ENCODE results near the gene RBL1. TPM values are rescaled to one million over a fixed set of nuclear protein-coding genes. Genes with fewer than 3 reads are reported as not detected.

The RBL1 gene
- 8.2 to 11.0 TPM (median 9.4 TPM) in 5 replicates for total RNA-seq (2022; extraction: Qiagen RNA extraction; ENCODE audit: low read depth)

GRCh38 chr20:37095599-37096414 is at the start of gene RBL1:
TSS of gene RBL1 (minus strand) at chr20:37095997. CDS start at chr20:37095928, 69 bp downstream.

GRCh38 chr20:36951198-36951978 is 144.4 kb downstream of the RBL1 start, which contains the start of gene SAMHD1:
TSS of gene SAMHD1 (minus strand) at chr20:36951708. CDS start at chr20:36951643, 65 bp downstream.

Other genes starting within 250 kb of the RBL1 start
- gene TLDC2, start 219.9 kb downstream of the RBL1 start, total RNA-seq (2022; extraction: Qiagen RNA extraction; ENCODE audit: low read depth) = not detected in 5 replicates
- gene SAMHD1, start 144.3 kb downstream of the RBL1 start, total RNA-seq (2022; extraction: Qiagen RNA extraction; ENCODE audit: low read depth) = 7.0 to 9.4 TPM (median 7.5 TPM) in 5 replicates
- 254 to 268 TPM (median 260 TPM) in 5 replicates for gene RPN2, start 83.3 kb upstream of the RBL1 start, total RNA-seq (2022; extraction: Qiagen RNA extraction; ENCODE audit: low read depth)
- 0.45 to 1.7 TPM (median 1.0 TPM) in 5 replicates for gene MROH8, start 83.6 kb upstream of the RBL1 start, total RNA-seq (2022; extraction: Qiagen RNA extraction; ENCODE audit: low read depth)
- not detected in 5 replicates for gene GHRH, start 165.8 kb upstream of the RBL1 start, total RNA-seq (2022; extraction: Qiagen RNA extraction; ENCODE audit: low read depth)
- 81.2 to 101 TPM (median 92.6 TPM) in 5 replicates for gene MANBAL, start 193.7 kb upstream of the RBL1 start, total RNA-seq (2022; extraction: Qiagen RNA extraction; ENCODE audit: low read depth)

Data from A549 treated with GW870086 at 1 μM for 4 hours (cell line).